CD4-positive, alpha-beta T cell treated with Interleukin-15 for 1 hour (primary cell): ENCODE measurements around the gene WWOX.

Experiments used
- DNase-seq: peaks from one replicate; pipeline ENCODE4 v3.0.0-alpha.2; 2020

WWOX gene

GRCh38 chr16:78368121-78369102 lies 269.0 kb downstream of the WWOX start:
- DNase-seq: no peak

DNA sequence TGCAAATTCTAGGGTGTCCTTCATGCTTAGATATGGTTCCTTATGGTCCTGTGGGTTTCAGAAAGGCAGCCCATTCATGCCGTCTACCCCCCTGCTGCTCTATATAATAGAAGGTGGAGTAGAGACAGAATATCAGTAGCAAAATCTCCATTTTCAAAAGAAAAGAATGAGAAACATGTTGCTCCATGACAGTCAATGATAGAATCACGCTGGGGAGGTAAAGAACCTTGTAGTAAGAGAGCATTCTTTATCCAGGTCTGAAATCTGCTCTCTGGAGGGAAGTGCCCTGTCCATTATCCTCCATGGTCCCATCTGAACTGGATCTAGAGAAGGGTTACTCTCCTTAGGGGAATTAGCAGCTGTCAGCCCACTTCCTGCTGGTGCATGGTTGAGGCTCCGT lies 272.8 kb downstream of the WWOX start:
- DNase-seq: no peak

- DNase-seq: no peak
Observed at GRCh38 chr16:78375055-78375679, 275.7 kb downstream of the WWOX start.

DNA sequence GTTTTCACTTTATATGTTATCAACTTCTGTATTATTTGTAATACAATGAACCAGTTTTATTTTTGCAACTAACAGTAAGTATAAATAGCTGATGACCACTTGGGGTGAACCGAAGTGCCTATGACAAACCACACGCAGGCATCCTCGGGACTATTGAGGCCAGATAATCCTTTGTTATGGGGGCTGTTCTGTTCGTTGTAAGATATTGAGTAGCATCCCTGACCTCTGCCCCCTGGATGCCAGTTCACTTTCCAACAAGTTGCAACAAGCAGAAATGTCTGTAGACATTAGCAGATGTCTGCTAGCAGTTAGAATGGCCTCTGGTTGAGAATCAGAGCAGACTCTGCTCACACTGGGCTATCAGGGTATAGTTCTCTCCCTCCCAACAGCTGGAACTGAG lies 277.0 kb downstream of the WWOX start:
- no peak for DNase-seq

DNA sequence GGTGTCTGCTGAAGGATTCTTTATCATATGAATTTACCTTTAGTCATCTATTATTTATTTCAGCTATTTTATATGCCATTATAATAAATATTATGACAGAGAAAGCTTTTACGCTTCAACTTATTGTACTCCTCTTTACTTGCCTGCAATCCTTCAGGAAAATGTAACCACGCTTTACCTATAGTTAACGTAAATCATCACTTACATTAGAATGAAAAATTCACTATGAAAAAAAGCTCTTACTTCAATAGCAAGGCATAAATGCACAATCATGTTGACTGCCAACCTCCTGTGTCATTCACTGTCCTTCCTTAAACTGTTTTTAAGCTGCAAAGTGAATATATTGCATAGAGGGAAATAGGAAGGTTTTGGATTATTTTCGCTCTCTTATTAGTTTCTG lies 277.9 kb downstream of the WWOX start:
- DNase-seq: no peak

DNA sequence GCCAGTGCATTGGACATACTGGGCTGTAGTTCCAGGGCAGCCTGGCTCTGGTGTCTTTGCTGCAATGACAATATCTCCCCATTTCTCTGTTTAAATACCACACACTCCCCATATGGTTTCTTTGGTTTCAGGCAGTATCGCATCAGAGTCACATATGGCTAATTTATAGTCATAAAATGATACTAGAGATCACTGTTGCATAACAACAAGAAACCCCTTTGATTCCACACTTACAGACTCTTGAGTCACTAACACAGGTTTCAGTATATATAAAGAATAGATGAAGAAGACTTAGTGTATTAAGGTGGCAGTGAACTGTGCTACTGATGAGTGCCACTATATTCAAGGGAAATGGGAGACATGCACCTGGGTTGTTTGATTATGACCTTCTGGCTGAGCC lies 281.6 kb downstream of the WWOX start:
- no peak for DNase-seq

DNA sequence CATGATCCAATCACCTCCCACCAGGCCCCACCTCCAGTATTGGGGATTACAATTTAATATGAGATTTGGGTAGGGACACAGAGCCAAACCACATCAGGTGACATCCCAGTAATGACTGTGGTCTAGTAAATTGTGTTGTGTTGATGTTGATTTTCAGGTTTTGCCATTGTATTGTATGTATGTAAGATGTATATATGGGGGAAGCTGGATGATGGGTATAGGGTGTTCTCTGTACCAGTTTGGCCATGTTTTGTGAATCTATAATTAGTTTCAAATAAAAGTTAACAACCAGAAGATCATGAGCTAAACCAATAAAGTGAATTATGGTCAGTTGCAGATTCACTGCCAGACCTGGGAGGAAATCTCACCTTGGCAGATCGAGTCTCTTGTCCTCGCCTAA lies 283.7 kb downstream of the WWOX start:
- no peak for DNase-seq

GRCh38 chr16:78385086-78385805 lies 285.8 kb downstream of the WWOX start:
- no peak for DNase-seq

DNA sequence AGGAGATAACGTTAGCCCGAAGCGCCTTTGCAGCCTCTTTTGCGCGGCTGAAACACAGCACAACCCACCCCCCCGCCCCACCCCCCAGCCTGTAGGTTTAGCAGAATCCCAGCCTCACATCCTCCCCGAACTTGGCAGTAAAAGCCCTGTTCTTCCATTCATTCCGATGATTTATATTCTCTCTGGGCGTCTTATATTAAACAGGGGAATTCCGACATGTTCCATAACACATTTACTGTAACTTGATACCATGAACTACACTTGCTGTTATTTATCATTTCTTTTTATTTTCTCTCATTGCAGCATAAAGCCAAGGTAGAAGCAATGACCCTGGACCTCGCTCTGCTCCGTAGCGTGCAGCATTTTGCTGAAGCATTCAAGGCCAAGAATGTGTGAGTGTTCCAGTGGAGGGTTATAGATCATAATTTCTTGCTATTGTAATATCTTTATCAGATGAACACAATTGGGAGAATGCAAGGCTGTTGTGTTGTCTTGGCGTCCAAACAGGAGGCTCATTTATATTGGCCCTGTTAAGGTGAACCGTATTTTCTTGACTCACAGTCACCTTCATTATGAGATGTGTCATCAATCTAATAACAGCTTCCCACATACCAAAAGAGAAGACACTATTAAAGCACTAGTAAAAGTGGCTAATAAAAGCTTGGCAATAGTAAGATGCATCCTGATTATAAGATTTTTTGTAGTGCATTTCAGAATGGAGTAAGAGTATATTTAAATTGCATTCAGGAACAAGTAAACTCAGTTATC lies 287.3 kb downstream of the WWOX start:
- DNase-seq: no peak

GRCh38 chr16:78389009-78389498 lies 289.6 kb downstream of the WWOX start:
- no peak for DNase-seq

GRCh38 chr16:78390092-78390491 lies 290.6 kb downstream of the WWOX start:
- no peak for DNase-seq

DNA sequence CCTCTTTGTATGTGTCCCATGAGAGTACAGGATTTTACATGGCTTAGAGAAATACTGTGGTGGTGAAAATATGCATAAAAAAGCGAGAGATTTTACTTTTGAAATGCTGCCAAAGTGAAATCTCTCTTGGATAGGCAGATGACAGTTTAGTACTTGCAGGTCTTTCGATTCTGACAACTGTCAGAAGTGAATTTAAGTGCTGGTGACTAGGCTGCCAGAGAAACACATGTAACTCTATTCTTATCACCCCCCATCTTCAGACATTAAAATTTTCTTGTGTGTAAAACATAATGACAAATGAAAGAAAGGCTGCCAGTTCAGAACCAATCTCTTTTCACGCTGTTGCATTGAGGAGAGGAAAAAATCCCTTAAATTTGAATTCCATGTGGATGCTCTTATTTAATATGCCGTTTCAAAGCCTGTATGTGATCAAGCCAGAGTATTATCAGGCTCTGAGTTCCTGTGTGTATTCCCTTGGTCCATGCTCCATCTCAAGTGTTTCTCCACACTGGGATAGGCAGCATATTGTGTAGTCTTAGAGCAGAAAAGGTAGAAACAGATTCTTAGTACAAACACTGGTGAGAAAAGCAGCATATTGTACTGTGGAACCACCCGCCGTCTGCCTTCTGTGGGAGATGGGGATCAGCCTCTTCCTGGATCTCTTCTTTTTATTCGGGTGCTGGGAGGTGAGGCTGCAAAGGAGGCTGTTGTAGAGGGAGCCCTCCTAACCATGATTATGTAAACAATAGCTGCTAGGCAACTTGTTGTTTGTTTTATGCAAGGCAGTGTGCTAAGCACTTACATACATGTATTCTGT lies 291.3 kb downstream of the WWOX start:
- no peak for DNase-seq

GRCh38 chr16:78392585-78393195 lies 293.2 kb downstream of the WWOX start:
- DNase-seq: no peak

DNA sequence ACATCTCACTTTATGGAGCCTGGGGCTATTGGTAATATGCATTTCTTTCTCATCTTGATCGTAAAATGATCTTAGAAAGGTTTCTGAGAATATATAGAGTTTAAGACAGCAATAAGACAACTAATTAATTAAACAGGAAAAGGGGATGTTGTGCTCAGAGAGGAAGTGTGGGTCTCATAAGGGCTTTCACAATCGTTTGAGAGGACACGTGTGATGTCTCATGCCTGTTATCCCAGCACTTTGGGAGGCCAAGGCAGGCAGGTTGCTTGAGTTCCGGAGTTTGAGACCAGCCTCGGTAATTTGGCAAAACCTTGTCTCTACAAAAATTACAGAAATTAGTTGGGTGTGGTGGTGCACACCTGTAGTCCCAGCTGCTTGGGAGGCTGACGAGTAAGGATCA lies 295.6 kb downstream of the WWOX start:
- no peak for DNase-seq

- DNase-seq: no peak
Observed at GRCh38 chr16:78396046-78396445, 296.6 kb downstream of the WWOX start.

DNA sequence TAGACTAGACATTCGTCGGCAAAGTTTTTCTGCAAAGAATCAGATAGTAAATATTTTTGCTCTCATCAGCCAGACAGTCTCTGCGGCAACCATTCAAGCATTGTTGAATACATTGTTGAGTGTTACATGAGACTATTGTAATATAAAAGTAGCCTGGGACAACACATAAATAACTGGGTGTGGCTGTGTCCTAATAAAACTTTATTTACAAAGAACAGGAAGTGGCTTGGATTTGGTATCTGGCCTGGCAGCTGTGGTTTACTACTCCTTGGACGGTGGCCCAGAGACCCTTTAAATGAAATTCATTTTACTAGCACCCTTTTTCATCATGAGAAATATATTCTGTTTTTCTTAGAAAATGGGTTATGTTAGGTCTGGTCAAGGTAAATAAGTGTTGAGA lies 297.2 kb downstream of the WWOX start:
- DNase-seq: no peak

- DNase-seq: no peak
Observed at GRCh38 chr16:78399384-78399783, 299.9 kb downstream of the WWOX start.

DNA sequence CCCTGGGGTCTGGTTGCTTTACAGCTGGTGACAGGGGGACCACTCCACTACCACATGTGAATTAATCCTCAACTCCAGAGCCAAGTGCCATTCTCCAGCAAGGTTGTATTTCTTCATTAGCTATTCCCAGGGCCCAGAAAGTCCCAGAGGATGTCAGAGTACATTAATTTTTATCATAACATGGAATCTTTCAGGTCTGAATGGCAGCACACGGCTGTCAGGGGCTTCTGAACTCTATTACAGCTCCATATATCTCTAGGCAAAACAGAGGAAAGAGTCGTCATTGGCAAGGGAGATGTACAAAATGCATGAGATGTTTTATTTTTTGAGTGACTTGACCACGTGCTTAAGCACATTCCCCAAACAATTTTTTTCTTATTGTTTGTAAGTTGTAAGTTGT lies 303.4 kb downstream of the WWOX start:
- DNase-seq: no peak

DNA sequence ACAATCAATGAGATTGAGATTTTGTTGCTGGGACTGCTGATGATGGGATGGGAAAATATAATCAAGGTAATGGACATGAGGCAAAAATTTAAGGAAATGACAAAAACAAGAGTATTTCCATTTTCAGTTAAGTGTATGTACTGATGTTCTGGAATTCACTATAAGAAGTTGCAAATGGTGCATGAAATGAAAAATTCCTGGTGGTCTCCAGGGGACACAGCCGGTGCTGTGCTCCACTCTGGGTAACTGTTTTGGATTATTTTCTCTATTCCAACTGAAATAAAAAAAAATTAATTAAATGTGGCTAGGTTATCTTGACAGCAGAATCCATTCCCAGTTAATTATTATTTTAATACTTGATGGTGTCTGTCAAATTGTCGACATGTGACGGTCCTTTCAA lies 305.6 kb downstream of the WWOX start:
- no peak for DNase-seq

DNA sequence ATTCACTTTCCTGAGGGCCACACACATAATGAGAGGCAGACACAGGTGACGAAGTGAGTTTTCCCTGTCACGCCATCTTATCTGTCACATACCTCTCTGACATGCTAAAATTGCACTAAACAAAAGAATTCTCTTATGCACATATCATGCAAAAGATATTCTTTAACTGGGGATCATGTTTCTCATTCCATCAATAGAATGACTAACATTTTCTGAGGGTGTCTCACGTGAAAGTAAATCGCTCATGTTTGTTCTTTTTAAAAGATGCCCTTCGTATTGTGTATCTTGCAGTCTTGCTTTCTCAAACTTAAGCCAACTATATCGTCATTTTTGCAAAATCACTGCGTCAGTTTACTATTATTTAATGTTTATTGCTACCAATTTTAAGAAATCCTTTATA lies 306.4 kb downstream of the WWOX start:
- DNase-seq: no peak

GRCh38 chr16:78407191-78407590 lies 307.7 kb downstream of the WWOX start:
- DNase-seq: no peak
